Measurements from ENCODE around the gene NCAM1.

Gene NCAM1

GRCh38 chr11:113324250-113324649 is 363.0 kb downstream of the NCAM1 start:
- no peak for DNase-seq

Data from activated CD4-positive, alpha-beta T cell treated with anti-CD3 and anti-CD28 coated beads for 1 hour (primary cell).